Activated T-helper 9 cell treated with anti-CD3 and anti-CD28 coated beads, Interleukin-2, amount 50 U/mL, for 16 hours (primary cell): ENCODE measurements around the gene PEX11B.
"Not testable (repeated sequence)": the region's sequence is repeated elsewhere in the genome, so short reads cannot be mapped to it uniquely, and the experiment has no call there.

ENCODE experiments used
- DNase-seq: peaks from one replicate; pipeline ENCODE4 v3.0.0-alpha.2; 2020; ENCODE audit warnings: low read depth

PEX11B gene

DNA sequence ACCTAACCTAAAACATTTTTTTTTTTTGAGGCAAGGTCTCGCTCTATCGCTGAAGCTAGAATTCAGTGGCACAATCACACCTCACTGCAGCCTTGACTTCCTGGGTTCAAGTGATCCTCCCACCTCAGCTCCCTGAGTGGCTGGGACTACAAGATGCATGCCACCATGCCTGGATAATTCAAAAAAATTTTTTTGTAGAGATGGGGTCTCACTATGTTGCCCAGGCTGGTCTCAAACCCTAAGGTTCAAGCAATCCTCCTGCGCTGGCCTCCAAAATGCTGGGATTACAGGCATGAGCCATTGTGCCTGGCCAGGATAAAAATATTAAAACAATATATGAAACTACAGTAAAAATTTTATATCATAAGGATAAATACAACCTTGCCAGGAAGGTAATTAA lies 34.4 kb upstream of the PEX11B start:
- no peak for DNase-seq

DNA sequence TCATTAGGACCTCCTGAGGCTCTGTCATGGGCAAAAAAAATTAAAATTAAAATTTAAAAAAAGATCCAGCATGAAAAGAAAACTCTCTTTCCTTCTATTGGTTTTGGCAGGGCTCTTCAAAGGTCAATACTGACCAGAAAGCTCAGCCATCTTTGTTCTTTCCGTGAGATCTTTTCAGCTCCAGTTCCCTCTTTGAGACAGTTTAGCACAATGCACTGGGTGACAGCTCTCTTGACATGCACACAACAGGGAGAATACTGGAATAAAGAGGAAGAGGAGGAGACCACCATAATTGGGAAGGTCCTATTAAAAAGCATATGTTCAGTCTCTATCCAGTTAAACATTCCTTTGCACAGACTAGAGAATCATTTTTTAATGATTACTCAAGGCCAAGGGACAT lies 33.0 kb upstream of the PEX11B start:
- DNase-seq: no peak

DNA sequence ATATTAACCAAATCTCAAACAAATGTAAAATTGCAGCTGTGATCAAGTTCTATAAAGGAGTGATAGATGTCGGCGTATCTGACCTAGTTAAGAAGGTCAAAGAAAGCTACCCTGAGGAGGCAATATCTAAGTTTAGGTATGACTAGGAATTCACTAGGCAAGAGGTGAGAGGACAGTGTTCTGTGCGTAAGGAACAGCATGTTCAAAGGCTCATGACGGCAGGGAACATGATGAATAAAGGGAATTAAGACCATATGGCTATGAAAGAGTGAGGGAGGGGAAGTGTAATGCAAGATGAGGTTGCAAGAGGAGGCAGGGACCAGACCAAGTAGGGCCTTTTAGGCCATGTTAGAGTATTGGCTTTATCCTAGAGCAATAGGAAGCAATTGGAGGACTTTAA lies 30.7 kb upstream of the PEX11B start:
- DNase-seq: no peak

DNA sequence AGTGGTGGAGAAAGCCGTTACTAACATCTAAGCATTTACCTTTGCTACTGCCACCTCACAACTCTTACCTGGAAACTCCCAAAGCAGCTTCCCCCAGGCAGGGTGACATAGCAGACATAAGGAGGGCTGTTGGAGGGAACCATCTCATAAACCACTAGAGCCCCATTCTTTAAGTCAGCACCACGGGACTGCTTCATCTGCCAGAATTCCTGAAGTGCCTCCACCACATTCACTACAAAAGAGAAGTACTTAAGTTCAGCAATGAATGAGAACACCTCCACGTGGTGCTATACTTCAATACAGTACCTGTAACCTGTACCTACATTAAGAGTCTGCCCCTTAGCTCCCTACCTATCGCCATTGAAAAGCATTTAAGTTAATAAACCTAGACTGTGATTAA lies 29.0 kb upstream of the PEX11B start:
- DNase-seq: no peak

DNA sequence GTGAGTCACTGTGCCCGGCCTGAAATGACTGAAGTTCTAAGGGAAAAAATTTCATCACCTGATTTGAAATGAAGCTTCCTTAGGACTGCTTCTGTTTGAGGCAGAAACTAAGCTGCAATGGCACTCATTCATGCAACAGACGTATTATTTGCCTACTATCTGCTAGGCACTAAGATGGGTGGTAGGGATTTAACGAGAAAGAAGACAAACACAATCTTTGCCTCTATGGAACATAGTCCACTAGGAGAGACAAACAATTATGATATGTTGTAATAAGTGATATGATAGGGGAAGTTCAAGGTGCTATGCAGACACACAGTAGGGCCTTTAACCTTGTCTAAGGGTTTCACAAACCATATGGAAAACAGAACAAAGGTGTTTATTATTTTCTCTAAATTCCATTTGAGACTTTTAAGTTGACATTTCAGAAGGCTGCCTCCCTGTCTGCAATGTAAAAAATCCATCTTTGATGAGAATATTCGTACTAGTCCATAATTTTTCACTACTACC lies 28.0 kb upstream of the PEX11B start:
- no peak for DNase-seq

DNA sequence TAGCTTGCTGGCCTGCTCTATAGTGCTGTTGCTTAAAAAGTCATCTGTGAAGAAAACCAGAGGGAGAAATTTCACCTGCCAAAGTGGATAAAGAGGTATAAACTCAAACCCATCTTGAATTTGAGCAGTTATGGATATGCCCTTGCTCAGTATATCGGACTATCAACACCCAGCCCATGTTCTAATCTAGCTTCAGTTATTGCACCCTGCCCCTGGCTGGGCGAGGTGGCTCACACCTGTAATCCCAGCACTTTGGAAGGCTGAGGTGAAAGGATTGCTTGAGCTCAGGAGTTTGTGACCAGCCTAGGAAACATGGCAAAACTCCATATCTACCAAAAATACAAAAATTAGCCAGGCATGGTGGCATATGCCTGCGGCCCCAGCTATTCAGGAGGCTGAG lies 26.0 kb upstream of the PEX11B start:
- no peak for DNase-seq

DNA sequence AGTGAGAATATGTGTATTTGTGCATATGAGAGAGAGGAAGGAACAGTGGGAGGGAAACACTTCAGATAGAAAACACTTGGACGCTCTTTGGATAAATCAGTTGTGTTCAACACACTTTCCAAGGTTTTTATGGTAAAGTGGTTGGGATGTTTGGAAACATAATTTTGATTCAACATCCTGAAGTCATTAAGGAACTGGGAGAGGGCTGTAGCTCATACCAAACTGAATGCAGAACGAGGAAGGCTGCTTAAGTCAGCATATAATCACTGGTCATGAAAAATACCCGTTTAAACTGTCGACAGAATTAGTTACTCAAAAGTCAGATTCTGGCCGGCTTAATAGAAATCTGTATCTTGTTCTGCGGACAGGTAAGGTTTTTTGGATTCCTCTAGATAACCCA lies 24.4 kb upstream of the PEX11B start:
- no peak for DNase-seq

DNA sequence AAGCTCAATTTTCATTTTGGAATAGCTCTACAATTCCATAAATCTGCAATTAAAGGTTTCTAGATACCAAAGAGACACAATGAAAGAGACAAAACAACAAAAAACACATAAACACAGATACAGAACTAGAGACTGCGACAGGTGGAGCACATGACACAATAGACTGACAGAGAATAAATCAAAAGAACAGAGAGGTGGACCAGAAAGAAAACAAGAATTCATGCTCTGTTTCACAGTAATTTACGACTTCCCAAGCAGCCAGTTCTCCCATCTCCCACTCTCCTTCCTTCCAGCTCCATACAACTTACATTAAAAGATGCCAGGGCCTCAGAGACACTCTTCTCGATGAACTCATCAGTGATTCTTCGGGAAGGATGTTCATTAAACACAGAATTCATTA lies 23.9 kb upstream of the PEX11B start:
- no peak for DNase-seq

DNA sequence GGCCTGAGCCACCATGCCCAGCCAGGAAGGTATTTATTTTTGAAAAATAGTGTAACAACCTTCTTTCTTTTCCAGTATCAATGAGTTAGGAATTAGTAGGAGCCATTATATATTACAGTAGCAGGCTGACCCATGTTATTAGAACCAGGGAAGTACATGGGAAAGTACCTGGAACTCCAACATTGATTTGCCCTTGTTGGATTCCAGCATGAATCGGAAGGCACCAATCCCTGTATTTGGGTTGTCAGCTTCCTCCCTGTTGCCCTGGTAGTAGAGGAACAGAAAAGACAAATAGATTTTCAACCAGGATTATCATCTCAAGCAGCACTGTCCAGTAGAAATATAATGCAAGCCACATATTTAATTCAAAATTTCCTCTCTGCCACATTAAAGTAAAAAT lies 18.9 kb upstream of the PEX11B start:
- no peak for DNase-seq

DNA sequence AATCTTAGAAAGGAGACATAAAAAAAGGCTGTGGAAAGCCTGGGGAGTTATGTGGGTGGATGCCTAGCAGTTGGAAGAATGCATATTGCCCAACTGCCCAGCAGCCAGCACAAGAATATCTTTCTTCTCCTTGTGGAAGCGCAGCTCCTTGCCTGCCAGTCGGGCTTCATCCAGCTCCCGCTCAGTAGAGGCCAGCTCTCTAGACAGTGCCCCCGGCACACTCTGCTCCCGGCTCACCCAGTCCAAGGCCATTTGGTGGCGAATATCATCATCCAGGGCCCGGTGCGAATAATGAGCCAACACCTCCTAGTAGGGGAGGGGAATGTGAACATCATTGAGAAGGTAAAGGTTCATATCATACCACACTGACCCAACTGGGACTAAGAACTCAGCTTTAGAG lies 17.7 kb upstream of the PEX11B start:
- no peak for DNase-seq

DNA sequence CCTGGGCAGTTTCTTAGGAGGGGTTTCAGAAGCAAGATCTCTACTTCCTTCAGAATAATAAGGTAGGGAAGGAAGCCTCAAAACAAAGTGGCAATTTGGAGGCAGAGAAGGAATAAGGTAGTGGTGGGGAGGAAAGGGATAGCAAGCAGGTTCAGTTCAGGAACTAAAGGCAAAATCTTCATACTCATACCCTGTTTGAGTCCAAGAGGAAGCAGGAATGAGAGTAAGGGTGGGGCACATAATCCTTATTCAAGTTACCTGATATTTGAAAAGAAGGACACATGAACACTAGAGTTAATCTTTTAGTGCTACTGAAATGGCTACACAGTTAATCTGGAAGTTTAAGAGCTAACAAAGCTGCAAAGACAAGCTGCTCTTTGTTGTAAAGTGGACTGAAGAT lies 17.2 kb upstream of the PEX11B start:
- DNase-seq: no peak

DNA sequence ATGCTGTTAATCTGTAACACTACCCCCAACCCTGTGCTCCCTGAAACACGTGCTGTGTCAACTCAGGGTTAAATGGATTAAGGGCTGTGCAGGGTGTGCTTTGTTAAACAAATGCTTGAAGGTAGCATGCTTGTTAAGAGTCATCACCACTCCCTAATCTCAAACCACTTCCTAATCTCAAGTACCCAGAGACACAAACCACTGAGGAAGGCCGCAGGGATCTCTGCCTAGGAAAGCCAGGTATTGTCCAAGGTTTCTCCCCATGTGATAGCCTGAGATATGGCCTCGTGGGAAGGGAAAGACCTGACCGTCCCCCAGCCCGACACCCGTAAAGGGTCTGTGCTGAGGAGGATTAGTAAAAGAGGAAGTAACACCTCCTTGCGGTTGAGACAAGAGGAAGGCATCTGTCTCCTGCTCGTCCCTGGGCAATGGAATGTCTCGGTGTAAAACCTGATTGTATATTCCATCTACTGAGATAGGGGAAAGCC lies 14.0 kb upstream of the PEX11B start:
- not testable (repeated sequence) for DNase-seq

DNA sequence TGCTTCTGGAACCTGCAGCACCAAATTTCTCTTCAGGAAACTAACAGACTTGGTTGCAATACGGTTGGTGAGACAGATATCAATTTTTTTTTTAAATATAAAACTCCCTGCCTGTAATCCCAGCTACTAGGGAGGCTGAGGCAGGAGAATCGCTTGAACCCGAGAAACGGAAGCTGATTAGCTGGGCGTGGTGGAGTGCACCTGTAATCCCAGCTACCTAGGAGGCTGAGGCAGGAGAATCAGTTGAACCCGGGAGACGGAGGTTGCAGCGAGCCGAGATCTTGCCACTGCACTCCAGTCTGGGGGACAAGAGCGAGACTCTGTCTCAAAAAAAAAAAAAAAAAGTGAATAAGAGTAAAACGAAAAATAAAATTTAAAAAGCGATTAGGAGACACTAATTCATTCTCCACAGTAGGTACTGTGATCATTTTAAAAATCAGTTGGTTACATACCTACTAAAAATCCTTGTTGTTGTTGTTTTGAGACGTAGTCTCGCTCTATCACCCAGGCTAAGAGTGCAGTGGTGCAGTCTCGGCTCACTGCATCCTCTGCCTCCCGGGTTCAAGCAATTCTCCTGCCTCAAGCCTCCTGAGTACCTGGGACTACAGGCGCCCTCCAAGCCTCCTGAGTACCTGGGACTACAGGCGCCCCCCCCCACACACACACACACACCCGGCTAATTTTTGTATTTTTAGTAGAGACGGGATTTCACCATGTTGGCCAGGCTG lies 9.6 kb upstream of the PEX11B start:
- DNase-seq: no peak

DNA sequence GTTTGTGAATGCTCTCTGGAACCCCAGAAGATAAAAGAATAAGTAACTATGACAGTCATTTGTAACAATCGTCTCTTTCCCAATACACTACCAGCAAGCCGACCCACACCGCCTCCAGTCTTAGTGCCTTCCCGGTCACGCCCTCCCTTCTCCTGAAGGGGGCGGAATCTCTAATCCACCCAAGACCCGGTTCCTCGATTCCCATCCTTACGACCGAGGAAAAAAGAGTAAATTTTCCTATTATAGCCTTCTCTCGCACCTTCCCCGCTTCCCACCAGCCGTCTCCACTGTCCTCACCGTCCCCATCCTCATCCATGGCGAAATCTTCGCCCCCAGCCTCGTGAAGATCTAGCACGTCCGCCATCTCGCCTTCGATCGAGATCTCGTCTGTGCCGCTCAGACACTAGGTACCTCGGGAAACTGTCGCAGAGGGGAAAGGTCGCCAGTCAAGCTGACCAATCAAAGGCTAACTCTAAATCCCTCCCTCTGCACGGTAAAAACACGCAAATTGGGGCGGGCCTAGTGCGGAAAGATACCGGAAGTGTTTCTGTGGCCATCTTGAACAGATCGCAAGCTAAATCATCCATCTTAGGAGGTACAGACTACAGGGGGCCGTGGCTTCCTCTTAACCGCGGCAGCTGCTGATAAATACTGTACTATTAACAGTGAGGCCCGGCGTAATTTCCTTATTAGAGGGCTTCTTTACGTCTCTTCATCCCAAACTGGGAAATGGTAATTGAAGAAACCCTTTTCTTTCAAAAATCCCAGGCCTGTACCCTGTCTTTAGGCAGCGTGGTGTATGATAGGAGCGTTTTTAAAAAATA lies 8.8 kb upstream of the PEX11B start, which contains the start of gene RBM8A:
Gene RBM8A (minus strand): TSS at position 422 of the 824 bp plus-strand sequence. CDS start 58 bp downstream, at position 364.
- DNase-seq: peak; percentile 87

DNA sequence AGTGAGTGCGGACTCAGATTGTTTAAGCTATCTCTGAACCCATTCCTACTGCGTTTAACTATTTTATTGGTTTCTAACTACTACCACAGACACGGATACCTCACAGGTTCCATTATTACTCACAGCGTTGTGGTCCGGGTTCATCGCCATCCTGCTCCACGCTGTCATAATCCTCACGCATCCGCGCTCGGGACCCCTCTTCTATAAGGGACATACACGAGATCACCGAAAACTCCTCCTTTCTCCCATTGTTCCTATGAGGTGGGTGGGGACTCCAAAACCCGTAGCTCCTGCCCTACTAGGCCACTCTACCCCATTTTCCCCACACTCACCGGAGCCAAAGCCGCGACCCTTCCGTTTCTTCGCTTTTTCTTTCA lies 8.2 kb upstream of the PEX11B start:
- DNase-seq: peak; percentile 27

DNA sequence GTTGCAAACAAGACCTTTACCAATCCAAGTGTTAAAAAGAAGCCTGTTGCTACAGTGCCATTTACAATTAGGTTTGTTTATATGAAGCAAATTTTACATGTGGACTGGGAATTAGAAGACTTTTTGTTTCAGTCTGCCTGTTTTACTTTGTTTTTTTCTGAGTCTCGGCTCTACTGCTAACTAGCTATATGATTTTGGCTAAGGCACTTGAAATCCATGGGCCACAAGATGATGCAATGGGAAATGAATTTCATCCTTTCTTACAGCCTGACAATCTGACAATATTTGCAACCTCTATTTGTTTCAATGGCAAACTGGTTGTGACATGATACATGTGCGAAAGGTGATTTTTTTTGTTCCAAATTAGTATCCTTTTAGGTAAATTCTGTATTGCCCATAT lies 3.7 kb upstream of the PEX11B start:
- no peak for DNase-seq

DNA sequence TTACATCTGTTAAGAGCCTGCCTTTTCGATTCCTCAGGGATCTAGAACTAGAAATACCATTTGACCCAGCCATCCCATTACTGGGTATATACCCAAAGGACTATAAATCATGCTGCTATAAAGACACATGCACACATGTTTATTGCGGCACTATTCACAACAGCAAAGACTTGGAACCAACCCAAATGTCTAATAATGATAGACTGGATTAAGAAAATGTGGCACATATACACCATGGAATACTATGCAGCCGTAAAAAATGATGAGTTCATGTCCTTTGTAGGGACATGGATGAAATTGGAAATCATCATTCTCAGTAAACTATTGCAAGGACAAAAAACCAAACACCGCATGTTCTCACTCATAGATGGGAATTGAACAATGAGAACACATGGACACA lies 1.8 kb upstream of the PEX11B start:
- not testable (repeated sequence) for DNase-seq

DNA sequence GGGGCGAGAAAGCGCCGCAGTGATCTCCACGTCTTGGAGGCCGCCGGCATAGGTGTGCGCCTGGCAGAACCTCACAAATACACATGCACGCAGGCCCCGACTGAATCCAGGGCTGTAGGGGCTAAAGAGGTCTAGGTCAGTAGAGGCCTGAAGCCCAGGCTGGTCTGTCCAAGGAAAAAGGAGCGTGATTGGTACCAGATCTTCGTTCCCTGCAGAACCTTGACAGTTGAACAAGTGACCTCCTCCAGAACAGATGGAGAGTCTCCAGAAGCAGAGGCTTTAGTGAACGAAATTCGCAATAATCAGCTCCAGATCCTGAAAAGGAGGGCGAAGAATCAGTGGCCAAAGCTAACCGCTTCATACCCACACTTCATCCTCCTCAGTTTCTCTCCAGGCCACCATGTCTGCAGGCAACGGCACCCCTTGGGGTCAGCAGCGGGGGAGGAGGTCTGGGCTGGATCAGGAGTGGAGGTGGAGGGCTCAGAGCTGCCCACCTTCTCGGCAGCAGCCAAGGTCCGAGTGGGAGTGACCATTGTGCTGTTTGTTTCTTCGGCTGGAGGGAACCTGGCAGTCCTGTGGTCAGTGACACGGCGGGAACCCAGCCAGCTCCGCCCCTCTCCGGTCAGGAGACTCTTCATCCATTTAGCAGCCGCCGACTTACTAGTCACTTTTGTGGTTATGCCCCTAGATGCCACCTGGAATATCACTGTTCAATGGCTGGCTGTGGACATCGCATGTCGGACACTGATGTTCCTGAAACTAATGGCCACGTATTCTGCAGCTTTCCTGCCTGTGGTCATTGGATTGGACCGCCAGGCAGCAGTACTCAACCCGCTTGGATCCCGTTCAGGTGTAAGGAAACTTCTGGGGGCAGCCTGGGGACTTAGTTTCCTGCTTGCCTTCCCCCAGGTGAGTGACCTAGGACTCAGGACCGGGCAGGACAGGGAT lies 749 bp upstream of the PEX11B start:
- DNase-seq: no peak

DNA sequence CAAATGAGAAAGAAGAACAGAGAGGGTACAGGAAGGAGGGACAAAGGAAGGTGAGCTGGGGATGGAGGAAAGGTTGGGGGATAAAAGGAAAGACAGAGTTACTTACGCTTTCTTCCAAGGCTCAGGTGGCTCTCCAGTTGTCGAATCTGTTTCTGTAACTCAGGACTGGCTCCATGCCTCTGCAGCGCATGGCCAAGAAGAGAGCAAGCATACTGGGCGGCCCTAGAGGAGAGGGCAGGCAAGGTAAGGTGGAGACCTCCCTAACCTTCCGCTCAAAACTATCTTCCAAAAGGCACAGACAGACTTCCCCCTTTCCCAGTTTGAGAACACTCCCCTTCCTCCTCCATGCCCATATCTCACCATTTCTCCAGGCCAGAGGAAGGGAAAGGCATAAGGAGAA lies 922 bp downstream of the PEX11B start:
- DNase-seq: no peak

DNA sequence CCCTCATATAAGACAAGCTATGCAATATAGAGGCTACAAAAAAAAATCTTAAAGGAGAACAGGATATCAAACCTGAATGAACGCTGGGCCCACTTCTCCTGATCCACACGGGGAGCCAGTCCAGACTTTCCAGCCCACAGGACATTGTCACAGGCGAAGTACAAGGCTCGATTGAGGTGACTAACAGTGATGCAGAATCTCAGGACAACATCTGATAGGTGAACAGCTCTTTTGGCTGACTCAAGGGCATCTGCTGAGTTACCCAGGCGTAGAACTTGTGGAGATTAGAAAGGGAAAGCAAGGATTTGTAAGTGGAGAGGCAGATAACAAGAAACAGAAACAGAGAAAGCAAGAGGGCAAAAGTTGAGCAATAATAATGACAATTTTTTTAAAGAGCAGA lies 1.8 kb downstream of the PEX11B start:
- no peak for DNase-seq

DNA sequence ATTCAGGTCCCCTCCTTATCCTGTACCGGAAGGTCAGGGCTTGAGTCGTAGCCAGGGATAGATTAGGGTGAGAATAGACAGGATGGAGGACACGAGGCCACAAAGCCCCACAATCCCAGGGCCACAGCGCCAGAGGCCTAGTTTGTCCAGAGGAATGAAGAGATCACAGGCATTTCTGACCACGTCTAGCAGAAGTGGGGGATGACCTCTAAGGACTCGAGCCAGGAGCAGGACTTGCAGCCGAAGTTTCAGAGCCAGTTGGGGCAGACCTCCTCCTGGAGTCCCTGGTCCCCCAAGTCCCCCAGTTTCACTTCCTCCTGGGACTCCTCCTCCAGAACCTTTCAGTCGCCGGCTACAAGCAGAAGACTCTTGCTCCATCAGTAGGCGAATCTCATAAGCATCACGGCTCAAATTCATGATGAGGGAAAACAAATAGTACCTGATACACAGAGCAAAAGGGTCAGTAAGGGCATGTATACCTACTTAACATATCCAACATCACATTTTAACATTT lies 6.3 kb downstream of the PEX11B start:
- DNase-seq: no peak

DNA sequence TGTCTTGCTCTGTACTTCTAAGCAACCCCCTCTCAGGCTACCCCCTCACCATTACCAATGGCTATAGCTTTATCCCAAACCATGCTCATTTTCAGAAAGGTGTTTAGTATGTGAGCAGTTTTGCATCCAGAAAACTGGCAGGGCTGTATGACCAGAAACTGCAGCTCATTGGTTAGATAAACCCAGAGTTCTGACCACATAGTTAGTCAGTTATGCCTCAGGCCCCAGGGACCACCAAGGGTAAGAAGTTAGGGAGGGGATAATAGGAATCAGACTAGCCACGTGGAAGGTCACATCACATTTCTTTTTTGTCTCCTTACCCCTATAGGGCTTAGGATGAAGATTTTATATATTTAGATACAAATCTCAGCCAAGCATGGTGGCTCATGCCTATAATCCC lies 9.9 kb downstream of the PEX11B start:
- no peak for DNase-seq
